GM12801 (cell line): Measurements from ENCODE around the gene SENP5.

Source experiments
- CTCF ChIP-seq: IDR thresholded peaks from one replicate; pipeline ENCODE4 v1.5.1; 2011; ENCODE audit warnings: control low read depth; ENCODE audit not compliant: insufficient read length; ENCODE audit errors: extremely low read depth

Gene SENP5

GRCh38 chr3:196889844-196890708, 22.4 kb downstream of the SENP5 start:
- TF ChIP-seq CTCF, result no peak

- TF ChIP-seq CTCF, result no peak
Observed at GRCh38 chr3:196894557-196895295, 27.0 kb downstream of the SENP5 start.

- no peak for TF ChIP-seq CTCF
Observed at GRCh38 chr3:196896229-196896628, 28.5 kb downstream of the SENP5 start.

- no peak for TF ChIP-seq CTCF
Observed at GRCh38 chr3:196901768-196902167, 34.0 kb downstream of the SENP5 start.

GRCh38 chr3:196902296-196902695, 34.6 kb downstream of the SENP5 start:
- no peak for TF ChIP-seq CTCF

GRCh38 chr3:196903740-196904139, 36.0 kb downstream of the SENP5 start:
- TF ChIP-seq CTCF, result no peak

- TF ChIP-seq CTCF, result no peak
Observed at GRCh38 chr3:196914866-196915265, 47.1 kb downstream of the SENP5 start.
